22Rv1 (cell line): ENCODE data around the gene MARCHF3.

ENCODE experiments used
- ZFX ChIP-seq: fragments of 450-650 bp; IDR thresholded peaks from 2 replicates; pipeline ENCODE4 v1.6.1; 2017; ENCODE audit warnings: antibody characterized with exemption, borderline replicate concordance
- TF ChIP-seq, protein P1 (sequence below): fragments of 450-650 bp; IDR thresholded peaks from 2 replicates; pipeline ENCODE4 v1.5.1; 2017; ENCODE audit warnings: mild to moderate bottlenecking

- TF ChIP-seq, protein P1, sequence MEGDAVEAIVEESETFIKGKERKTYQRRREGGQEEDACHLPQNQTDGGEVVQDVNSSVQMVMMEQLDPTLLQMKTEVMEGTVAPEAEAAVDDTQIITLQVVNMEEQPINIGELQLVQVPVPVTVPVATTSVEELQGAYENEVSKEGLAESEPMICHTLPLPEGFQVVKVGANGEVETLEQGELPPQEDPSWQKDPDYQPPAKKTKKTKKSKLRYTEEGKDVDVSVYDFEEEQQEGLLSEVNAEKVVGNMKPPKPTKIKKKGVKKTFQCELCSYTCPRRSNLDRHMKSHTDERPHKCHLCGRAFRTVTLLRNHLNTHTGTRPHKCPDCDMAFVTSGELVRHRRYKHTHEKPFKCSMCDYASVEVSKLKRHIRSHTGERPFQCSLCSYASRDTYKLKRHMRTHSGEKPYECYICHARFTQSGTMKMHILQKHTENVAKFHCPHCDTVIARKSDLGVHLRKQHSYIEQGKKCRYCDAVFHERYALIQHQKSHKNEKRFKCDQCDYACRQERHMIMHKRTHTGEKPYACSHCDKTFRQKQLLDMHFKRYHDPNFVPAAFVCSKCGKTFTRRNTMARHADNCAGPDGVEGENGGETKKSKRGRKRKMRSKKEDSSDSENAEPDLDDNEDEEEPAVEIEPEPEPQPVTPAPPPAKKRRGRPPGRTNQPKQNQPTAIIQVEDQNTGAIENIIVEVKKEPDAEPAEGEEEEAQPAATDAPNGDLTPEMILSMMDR, result no peak
- no peak for TF ChIP-seq ZFX
Observed at GRCh38 chr5:126965487-126965886, 64.9 kb downstream of the MARCHF3 start.
